Activated T-cell treated with anti-CD3 and anti-CD28 coated beads for 48 hours (primary cell): ENCODE results near the gene NOL3.

ENCODE experiments used
- DNase-seq: peaks from one replicate; pipeline ENCODE4 v3.0.0-alpha.2; 2020; ENCODE audit warnings: low read depth

NOL3 gene

DNA sequence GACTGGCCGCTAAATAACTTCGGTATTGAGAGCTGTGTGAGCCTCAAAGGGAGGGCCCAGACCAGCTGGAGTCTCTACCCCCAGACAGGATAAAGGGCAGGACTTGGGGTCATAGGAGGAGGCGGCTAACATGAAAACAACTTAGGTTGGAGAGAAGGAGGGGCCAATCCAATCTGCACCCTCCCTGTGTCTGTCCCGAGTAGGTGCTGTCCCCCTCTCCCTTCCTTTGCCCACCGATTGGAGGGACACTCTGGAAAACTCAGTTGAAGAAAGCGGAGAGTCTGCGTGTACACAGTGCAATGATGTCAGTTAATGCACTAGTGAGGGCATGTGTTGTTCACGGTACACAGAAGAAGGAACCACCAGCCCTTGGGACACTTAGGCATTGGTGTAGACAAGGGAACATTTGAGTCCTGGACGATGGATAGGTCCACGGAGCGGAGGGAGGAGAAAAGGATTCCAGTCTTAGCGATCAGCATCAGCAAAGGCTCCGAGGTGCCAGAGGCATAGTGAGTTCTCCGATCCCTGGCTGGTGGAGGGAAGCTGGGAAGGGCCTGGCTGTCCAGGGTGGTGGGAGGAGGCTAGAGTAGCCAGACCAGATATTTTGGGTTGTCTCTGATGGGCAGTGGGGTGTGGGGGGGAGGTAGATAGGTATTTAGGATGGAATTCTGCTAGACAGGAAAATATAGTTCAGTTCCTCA lies 761 bp downstream of the NOL3 start:
- DNase-seq = no peak

DNA sequence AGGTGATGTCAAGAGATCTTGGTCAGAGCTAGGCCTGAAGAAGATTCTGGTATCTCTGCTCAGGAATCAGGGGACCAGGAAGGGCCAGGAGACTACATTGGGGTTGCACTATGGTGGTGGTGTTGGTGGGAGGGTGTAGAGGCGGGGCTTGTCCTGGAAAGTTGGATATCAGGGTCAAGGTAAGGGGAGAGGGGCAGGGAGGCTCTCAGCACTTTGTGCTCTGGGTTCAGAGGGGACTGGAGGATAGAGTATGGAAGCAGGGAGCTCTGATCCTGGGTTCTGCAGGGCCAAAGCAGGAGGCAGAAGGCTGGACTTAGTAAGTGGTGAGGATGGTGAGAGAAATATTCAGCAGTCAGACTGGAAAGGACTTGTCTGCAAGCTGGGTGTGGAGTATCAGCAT lies 3.0 kb downstream of the NOL3 start:
- no peak for DNase-seq

DNA sequence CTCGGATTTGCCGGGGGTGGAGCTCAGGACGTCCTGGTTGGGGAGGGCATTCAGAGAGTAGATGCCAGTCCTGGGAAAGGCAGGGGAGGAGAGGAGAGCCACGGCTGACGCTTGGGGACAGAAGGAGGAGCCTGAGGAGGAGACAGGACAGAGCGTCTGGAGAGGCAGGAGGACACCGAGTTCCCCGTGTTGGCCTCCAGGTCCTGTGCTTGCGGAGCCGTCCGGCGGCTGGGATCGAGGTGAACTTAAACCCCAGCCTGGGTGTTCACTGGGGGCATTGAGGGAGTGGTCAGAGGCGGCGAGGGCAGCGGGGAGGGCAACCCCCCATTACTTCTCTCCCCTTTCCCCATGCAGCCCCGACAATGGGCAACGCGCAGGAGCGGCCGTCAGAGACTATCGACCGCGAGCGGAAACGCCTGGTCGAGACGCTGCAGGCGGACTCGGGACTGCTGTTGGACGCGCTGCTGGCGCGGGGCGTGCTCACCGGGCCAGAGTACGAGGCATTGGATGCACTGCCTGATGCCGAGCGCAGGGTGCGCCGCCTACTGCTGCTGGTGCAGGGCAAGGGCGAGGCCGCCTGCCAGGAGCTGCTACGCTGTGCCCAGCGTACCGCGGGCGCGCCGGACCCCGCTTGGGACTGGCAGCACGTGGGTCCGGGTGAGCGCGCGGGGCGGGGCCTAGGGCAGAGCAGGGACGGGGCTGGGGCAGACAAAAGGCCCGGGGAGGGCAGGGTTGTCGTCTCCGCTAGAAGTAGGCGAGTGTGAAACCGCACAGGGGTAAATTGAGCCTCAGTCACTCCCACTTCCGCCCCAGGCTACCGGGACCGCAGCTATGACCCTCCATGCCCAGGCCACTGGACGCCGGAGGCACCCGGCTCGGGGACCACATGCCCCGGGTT lies 3.7 kb downstream of the NOL3 start:
- DNase-seq = no peak

DNA sequence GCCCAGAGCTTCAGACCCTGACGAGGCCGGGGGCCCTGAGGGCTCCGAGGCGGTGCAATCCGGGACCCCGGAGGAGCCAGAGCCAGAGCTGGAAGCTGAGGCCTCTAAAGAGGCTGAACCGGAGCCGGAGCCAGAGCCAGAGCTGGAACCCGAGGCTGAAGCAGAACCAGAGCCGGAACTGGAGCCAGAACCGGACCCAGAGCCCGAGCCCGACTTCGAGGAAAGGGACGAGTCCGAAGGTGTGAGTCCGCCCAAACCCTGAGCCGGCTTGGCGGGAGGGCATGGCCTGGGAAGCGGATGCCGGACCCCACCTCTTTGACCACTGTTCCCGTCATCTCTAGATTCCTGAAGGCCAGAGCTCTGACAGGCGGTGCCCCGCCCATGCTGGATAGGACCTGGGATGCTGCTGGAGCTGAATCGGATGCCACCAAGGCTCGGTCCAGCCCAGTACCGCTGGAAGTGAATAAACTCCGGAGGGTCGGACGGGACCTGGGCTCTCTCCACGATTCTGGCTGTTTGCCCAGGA lies 4.4 kb downstream of the NOL3 start:
- no peak for DNase-seq

DNA sequence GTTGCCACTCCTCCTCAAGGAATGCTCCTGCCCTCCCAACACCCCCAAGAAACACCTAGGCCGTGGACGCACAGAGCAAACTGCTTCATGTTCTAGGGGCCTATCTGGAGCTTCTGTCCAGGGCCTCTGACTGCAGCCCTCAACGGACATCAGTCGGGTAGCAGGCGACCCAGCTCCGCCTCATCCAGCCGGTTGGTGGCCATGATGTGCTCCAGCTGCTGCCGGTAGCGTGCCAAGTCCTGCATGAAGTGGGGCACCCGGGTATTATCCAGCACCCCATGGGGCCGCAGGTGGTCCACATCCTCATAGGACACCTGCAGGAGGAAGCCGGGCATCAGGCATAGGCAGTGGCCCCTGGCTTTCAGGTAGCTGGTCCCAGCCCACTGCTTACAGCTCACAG lies 6.3 kb downstream of the NOL3 start:
- DNase-seq = no peak

DNA sequence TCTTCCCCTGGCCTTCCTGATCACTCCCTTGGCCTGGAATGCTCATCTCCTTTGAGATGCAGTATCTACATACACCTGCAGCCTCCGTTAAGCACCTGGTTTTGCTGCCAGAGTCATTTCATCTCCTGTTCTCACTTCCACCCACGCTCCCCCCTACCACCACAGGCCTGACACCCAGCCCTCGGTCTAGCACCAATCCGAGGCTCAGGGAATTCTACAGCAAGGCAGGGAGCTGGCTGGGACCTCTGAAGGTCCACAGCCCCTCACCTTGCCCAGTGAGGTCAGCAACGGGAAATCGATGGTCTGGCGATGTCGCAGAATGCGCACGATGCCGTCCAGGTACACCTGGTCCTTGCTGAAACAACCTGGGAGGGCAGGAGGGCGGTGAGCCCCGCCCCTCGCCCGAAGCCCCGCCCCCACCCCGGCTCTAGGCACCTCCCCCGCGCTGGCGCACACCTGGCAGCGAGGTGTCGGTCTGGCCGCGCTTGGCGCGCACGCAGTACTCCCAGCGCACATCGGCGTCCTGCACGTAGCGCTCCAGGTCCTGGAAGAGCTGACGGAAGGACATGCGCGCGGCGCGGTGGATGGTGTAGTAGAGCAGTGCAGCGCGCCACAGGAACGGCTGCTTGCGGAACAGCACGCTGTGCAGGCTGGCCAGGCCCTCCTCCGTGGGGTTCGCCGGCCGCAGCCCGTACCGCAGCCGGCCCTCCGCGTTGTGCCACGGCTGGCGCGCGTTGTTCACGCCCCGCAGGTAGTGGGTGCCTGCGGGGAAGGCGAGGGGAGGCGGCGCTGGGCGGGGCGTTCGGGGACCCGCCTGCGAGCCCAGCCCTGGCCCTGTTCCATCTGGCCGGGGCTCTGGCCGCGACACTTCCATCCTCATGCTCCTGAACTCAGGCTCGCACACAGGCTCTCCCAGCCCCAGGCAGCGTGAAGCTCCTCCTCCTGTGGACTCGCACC lies 7.7 kb downstream of the NOL3 start:
- no peak for DNase-seq

DNA sequence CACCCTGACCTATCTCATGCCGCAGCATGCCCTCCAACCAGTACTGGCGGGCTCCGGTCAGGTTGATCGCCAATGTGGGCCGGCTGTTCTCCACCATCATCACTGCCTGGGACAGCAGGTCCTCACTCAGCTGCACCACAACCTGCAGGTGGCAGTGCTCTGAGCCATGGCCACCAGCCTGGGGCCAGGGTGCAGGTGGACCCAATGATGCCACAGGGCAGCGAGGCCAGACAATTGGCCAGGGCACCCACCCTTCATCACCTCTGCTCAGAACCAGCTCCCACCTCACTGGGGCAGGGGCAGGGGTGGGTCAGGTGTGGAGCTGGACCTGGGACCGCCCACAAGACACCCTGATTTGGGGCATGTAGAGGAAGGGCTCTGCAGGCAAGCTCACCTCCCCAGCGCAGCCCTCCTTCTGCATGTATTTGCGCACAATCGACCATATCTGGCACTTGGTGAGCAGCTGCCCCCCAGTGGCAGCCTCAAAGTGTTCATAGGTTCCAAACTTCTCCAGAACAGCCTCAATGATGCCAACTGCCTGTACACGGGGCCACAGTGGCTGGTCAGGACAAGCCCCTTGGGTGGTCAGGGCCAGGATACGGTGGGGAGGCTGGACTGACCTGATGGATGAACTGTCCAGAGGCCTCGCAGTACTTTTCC lies 9.2 kb downstream of the NOL3 start:
- DNase-seq = no peak

DNA sequence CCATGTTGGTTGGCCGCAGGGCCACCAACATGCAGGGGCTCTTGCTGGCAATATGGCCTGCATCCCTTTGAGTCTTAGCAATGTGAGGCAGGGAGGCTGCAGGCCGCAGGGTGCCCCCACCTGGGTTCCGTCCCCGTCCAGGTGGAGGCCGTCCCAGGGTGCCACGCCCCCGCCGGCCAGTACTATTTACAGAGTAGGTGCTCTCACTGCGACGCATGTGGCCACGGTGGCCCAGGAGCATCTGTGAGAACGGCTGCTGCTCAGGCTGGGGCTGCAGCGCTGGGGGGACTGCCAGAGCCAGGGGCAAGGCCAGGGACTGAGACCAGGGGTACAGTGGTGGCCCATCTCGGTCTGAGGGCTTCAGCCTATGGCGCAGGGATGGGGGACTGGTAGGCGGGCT lies 9.8 kb downstream of the NOL3 start:
- no peak for DNase-seq

DNA sequence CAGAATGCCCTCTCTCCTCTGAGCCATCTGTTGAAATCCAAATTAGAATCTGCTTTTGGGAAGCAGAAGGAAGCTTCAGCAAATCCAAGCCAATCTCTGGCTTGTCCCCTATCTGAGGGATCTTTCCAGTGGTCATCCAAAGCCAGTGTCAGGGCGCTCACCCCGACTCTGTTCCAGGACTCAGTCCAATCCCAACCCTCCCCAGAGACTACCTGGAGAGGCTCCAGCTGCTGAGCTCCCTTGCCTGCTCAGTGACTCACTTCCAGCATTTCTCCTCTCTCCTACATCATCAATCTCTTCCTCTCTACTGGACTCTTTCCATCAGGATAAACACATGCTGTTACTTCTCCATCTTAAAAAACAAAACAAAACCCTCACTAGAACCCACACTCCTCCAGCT lies 11.0 kb downstream of the NOL3 start:
- DNase-seq = no peak

DNA sequence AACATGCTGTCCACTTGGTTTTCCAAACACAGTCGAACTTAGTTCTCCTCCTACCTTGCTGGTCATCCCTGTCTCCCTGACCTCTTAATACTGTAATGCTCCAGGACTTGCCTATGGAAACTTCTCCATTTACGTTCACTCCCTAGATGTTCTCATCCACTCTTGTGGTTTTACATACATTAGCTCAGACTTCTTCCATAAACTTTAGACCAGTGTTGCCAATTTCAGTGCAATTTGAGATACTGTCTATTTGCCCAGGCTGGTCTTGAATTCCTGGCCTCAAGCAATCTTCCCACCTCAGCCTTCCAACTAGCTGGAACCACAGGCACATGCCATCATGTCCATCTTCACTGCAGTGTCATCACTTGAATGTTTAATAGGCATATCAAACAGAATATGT lies 11.9 kb downstream of the NOL3 start:
- no peak for DNase-seq

DNA sequence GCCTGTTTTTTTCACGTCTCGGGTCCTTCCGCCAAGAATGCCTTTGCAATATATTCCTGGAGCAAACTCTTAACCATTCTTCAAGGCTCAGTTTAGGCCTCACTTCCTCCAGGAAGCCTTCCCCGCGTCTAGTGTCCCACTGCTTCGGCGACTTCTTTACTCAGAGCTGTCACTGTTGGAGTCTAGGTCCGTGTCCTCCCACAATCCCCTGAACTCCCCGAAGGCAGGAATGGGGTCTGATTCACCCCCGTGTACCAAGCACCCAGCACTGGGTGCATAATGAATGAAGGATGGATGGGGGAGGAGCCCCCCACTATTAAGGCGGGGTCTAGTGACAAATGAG lies 12.9 kb downstream of the NOL3 start:
- DNase-seq = no peak

DNA sequence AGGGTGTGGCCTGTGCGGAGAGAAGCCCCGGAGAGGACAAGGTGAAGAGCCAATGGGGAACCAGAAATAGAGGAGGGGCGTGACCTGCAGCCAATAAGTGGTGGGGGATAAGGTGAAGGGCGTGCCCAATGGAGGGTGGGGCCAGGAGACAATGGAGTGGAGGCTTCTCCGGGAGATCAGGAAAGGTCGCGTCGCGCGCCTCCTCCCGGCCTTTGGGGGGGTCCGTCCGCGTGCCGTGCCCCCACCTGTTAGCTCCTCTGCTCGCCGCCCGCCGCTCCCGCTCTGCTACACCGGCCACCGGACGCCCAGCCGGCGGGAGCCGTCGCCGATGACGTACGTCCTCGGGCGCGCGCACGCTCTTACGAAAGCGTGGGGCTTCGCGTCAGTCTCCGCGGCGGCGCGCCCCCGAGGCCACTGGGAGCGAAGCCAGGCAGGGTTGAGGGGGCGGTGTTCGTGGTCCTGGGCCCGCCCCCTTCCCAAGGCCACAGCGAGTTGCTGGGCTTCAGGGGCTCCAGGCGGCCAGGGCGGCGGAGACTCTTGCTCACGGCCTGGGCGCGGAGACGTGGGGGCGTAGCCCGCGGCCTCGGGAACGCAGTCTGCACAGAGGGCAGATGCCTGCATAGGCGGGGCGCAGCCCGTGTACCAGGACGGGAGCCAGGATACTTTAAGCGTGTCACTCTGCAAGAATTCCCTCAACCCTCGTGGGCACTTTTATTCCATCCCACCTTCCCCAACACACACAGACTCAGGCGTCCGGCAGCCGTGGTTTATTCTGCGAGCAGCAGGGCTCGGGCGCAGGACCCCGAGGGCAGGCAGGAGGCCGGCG lies 13.5 kb downstream of the NOL3 start, which contains the start of gene MATCAP1:
TSS of gene MATCAP1 (minus strand) at position 337 of the 826 bp plus-strand sequence. CDS start 3,353 bp downstream, outside the sequence.
- DNase-seq = peak; percentile 88

DNA sequence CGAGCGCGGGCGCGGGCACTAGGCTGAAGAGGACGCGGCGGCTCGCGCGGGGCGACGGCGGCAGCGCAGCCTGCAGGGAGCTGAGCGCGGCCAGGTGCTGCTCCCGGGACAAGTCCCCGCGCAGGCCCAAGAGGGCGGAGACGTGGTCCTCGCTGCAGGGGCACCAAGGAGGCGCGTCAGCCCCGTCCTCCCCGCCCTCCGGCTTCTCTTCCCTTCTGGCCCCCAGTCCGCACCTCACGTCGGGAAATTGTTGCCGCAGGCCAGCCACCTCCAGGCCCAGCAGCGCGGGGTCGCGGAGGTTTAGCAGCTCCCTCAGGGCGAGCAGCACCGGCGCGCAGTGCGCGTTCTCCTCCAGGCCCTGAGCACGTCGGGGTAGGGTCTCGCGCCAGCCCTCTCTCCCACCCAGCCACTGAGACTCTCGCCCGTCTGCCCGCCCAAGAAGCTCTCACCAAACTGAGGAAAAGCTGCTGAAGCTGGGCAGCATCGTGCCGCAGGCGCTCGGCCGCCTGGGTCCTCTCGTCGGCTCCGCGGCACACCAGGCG lies 14.2 kb downstream of the NOL3 start:
- DNase-seq = no peak

DNA sequence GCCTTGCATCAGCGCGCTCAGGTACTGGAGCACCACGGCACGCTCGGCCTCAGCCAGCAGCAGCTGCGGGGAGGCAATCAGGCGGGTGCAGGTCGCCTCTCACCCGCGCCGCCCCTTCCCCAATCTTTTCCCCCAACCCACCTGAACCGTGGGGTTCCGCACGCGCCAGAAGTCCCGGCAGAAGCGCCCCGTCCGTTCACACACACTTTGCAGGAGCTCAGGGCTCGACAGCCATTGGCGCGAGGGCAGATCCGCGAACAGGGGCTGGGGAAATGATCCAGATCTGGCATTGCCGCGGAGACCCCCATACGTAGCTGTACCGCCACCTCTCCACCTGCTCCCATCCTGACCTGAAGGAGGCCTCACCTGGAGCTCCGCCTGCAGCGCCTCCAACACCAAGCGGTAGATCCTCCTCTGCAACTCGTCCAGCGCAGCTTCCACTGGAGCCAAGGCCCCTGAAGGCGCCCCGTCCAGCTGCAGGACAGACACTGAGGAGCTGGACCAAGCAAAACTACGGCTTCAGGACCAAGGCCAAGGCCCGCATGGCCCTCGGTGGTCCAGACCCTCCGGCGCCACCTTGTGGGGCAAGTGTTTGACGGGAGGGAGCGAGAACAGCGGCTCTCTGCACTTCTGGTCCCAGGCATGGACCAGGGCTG lies 14.8 kb downstream of the NOL3 start:
- peak; percentile 83 for DNase-seq

DNA sequence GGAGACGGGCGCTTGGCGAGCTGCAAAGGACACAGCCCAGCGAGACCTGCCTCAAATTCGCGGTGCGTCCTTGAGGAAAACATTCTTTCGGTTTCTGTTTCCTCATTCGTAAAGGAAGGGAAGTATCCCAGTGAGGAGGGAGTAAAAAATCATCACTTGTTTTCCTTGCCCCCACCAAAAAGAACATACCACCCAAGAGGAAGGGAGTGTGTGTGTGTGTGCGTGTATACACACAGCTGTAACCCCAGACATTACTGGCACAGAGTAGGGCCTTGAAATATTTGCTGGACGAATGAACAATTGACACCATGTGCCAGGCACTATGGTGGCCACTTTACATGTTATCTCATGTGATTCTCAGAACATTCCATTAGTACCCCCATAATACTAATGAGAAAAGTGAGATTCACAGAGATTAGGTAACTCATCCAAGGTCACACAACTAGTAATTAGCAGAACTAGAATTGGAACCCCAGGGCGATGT lies 15.4 kb downstream of the NOL3 start:
- no peak for DNase-seq

DNA sequence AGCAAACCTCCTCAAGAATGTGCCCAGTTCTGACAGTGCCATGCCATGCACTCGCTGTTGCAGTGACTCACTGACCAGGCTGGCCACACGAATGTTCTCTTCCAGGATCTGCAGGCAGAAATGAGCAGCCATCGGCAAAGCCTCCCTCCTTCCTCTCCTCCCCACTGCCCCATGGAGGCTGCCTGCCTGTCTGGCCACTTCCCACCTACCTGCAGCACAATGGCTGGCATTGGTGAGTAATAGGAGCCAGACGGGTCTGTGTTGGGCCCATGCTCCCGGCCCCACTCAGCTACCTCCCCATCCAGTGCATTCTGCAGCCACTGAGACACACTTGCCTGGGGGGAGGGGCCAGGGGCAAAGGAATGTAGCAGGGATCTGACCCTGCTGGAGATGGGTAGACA lies 16.2 kb downstream of the NOL3 start:
- no peak for DNase-seq

DNA sequence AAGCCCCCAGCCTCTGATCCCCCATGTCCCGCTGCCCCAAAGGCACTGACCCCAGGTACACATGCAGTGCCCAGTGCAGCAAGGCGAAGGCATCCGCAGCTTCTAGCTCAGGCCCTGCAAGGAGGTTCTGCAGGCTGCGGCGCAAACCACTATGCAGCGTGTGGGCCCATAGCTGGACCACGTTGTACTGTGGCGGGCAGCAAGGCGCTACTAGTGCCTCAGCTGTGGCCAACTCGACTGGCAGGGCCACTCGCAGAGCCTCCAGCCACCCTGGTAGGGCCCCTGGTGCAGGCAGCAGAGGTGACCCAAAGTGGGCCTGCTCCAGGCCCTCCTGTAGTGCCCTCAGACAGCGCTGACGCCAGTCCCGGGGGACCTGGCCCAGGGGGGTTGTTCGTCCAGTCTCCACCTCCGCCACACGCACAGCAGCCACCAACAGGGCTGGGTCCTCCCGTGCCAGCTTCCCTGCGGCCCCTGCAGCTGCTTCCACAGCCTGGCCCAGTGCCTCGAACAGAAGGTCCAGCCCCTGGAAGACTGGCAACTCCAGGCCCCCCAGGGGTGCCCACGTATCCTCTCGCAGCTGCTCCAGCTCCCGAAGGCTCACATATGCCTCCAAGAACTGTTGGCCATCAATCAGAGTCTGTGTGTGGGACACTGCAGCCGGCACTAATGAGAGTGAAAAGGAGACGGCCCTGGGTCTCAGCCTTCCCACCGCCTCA lies 17.0 kb downstream of the NOL3 start:
- no peak for DNase-seq

DNA sequence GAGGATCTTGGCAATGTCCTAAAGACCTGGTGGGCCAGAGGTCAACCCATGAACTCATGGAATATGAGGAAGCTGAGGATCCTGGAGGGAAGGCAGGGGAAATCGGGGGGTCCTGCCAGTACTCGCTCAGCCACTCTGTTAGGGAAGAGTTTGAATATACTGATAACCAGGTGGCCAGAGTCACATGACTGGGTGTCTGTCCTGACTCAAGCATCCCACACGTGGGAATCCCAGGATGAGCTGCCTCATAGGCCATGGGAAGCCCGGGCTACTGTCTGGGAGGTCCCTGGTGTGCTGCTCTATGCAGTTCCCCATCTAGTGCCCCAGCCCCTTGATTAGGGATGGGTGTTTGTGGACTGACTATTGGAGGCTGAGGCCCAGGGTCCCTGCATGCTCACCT lies 18.0 kb downstream of the NOL3 start:
- no peak for DNase-seq

DNA sequence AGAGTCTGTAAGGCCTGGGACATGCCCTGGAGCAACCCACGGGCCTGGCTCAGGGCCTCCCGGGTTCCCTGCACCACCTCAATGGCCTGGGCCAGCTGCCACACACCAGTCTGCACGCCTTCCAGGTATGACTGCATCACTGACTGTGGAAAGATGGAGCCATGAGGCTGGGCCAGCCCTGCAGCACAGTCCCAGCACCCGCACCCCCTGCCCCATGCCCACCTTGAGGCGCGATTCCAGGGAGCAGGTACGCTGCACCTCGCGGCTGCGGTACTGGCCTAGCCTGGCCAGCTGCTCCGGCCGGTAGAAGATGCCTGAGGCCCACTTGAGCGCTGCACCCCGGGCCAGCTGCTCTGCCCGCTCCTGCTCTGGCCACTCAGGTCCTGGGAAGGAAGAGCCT lies 18.5 kb downstream of the NOL3 start:
- DNase-seq = no peak
